Endodermal cell (in vitro differentiated cells): ENCODE results near the gene FAHD1. TPM values are rescaled to one million over a fixed set of nuclear protein-coding genes. Genes with fewer than 3 reads are reported as not detected.

ENCODE experiments used
- DNase-seq: peaks from one replicate; pipeline ENCODE4 v3.0.0-alpha.2; 2017
- H3K27ac ChIP-seq: 2 replicates; pipeline ENCODE4 v1.5.1; 2013; ENCODE audit warnings: mild to moderate bottlenecking, low read depth, low read length, moderate library complexity
- H3K27me3 ChIP-seq: 2 replicates; pipeline ENCODE4 v1.6.1; 2013; ENCODE audit warnings: mild to moderate bottlenecking, low read length, moderate library complexity; ENCODE audit not compliant: insufficient read depth, control insufficient read depth, poor library complexity, severe bottlenecking
- H3K36me3 ChIP-seq: 2 replicates; pipeline ENCODE4 v1.7.0; 2013; ENCODE audit warnings: mild to moderate bottlenecking, low read length, moderate library complexity; ENCODE audit not compliant: control insufficient read depth, insufficient read depth
- H3K4me1 ChIP-seq: one replicate; pipeline ENCODE4 v1.7.0; 2013; ENCODE audit warnings: low read length; ENCODE audit not compliant: control insufficient read depth, insufficient read depth
- H3K4me3 ChIP-seq: 2 replicates; pipeline ENCODE4 v1.5.1; 2013; ENCODE audit warnings: mild to moderate bottlenecking, low read length, moderate library complexity
- H3K9ac ChIP-seq: 2 replicates; pipeline ENCODE4 v1.6.1; 2013; ENCODE audit warnings: mild to moderate bottlenecking, low read length, moderate library complexity; ENCODE audit not compliant: poor library complexity, severe bottlenecking; ENCODE audit errors: extremely low read depth
- H3K9me3 ChIP-seq: 2 replicates; pipeline ENCODE4 v1.6.1; 2013; ENCODE audit warnings: mild to moderate bottlenecking, low read length, moderate library complexity; ENCODE audit not compliant: control insufficient read depth
- H3K27ac Mint-ChIP-seq: 2 replicates; pipeline ENCODE4 v1.8.0; 2020; ENCODE audit warnings: mixed read lengths
- H3K27me3 Mint-ChIP-seq: 2 replicates; pipeline ENCODE4 v1.8.0; 2021; ENCODE audit warnings: mild to moderate bottlenecking, mixed read lengths; ENCODE audit not compliant: insufficient read depth
- H3K36me3 Mint-ChIP-seq: 2 replicates; pipeline ENCODE4 v1.8.0; 2020; ENCODE audit warnings: low read depth, mixed read lengths
- H3K4me1 Mint-ChIP-seq: 2 replicates; pipeline ENCODE4 v1.8.0; 2020; ENCODE audit warnings: mixed read lengths
- H3K4me3 Mint-ChIP-seq: 2 replicates; pipeline ENCODE4 v1.8.0; 2020; ENCODE audit warnings: mild to moderate bottlenecking, moderate library complexity, mixed read lengths
- H3K9me3 Mint-ChIP-seq: 2 replicates; pipeline ENCODE4 v1.8.0; 2020; ENCODE audit warnings: mild to moderate bottlenecking, mixed read lengths
- WGBS, 2 experiments: methylation state at CpG; one replicate each; pipeline versions ENCODE4 v1.1.5 to v1.1.7; 2013; ENCODE audit warnings: missing lambda C conversion rate in 2 of 2, mixed read lengths in 1 of 2; ENCODE audit not compliant: insufficient coverage in 1 of 2, insufficient read length in 1 of 2; 5-methylcytosine and 5-hydroxymethylcytosine counted together
- total RNA-seq, 2 donors: library from RNA; stranded (reverse); fragmentation: NEBNext Ultra II Directional in 1 of 2; extraction: Animal tissue kit (Norgen Biotek cat#: 25700) in 1 of 2; gene quantifications; 2 replicates in 1 of 2; 3 replicates in 1 of 2; pipeline ENCODE4 v1.2.1, GENCODE V29; 2021
- TF ChIP-seq, protein P1 (sequence below): fragments of 200-600 bp; sonication (generic); conservative IDR thresholded peaks from 2 replicates; pipeline ENCODE4 v1.5.0; 2021; ENCODE audit warnings: antibody characterized with exemption, mild to moderate bottlenecking

The FAHD1 gene
- total RNA-seq, 2 donors from 2014 or later, result 16.6 to 16.9 TPM

DNA sequence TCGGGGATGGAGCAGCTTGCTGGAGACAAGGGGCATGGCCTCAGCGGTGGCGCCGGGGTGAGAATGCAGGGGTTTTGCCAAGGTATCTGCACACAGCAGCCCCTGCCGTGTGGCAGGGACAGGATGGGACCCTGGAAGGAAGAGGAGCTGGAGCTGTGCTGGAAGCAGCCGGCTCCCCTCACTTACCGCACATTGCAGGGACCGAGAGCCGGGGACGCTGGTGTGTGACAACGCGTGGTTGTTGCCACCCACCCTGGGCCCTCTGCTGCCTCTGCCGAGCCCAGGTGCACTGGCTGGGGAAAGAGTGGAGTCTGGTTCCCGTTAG lies 41.2 kb upstream of the FAHD1 start:
- TF ChIP-seq, protein P1, sequence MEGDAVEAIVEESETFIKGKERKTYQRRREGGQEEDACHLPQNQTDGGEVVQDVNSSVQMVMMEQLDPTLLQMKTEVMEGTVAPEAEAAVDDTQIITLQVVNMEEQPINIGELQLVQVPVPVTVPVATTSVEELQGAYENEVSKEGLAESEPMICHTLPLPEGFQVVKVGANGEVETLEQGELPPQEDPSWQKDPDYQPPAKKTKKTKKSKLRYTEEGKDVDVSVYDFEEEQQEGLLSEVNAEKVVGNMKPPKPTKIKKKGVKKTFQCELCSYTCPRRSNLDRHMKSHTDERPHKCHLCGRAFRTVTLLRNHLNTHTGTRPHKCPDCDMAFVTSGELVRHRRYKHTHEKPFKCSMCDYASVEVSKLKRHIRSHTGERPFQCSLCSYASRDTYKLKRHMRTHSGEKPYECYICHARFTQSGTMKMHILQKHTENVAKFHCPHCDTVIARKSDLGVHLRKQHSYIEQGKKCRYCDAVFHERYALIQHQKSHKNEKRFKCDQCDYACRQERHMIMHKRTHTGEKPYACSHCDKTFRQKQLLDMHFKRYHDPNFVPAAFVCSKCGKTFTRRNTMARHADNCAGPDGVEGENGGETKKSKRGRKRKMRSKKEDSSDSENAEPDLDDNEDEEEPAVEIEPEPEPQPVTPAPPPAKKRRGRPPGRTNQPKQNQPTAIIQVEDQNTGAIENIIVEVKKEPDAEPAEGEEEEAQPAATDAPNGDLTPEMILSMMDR, result no peak
- WGBS, 2 experiments, result 95 to 100% methylated on average over 8 to 14 of the region's 14 CpGs
- Histone ChIP-seq H3K27me3 (no peaks in the 10 kb centered on the region), H3K9me3 (no peaks in the 10 kb centered on the region), H3K36me3 (peaks cover 8% of the 10 kb centered on the region), H3K27ac (no peak overlapping the region), H3K9ac (no peak overlapping the region), H3K4me1 (peaks cover 7% of the 10 kb centered on the region), H3K4me3 (no peak overlapping the region)
- DNase-seq, result no peak
- H3K27ac Mint-ChIP-seq, result no peak overlapping the region
- H3K36me3 Mint-ChIP-seq, result peaks cover 13% of the 10 kb centered on the region
- peaks cover 10% of the 10 kb centered on the region for H3K4me1 Mint-ChIP-seq
- H3K4me3 Mint-ChIP-seq, result no peak overlapping the region
- H3K27me3 Mint-ChIP-seq, result no peaks in the 10 kb centered on the region
- H3K9me3 Mint-ChIP-seq, result no peaks in the 10 kb centered on the region

DNA sequence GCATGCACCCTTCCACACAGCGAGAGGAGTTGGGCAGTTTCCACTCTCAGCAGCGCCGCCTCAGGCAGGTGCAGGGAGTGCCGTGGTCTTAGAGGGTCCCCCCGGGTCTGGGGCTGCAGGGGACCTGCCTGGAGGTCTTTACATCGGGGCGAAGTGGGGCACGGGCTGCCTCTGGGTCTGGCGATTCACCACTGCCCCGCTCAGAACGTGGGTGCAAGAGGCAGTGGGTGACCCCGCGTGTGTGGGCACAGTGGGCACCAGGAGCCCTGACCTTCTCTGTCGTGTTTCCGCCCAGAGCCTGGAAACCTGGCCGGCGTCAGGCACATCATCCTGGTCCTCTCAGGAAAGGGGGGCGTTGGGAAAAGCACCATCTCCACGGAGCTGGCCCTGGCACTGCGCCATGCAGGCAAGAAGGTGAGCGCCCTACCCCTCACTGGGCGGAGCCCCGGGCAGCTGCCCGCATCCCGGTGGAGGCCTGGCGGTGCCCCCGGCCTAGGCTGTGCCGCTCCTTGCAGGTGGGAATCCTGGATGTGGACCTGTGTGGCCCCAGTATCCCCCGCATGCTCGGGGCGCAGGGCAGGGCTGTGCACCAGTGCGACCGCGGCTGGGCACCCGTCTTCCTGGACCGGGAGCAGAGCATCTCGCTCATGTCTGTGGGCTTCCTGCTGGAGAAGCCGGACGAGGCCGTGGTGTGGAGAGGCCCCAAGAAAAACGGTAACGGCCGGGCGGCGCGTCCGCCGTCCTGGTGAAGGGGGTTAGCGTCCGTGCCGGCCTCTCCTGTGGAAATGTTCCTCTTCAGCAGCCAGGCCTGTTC lies 40.6 kb upstream of the FAHD1 start:
- H3K27ac Mint-ChIP-seq, result no peak overlapping the region
- H3K4me3 Mint-ChIP-seq, result no peak overlapping the region
- H3K4me3 ChIP-seq, result no peak overlapping the region
- H3K4me1 Mint-ChIP-seq, result peaks cover 6% of the 10 kb centered on the region
- H3K27me3 Mint-ChIP-seq, result no peaks in the 10 kb centered on the region
- H3K9me3 Mint-ChIP-seq, result no peaks in the 10 kb centered on the region
- WGBS, 2 experiments, result 93 to 95% methylated on average over 33 to 51 of the region's 51 CpGs
- peaks cover 4% of the 10 kb centered on the region for H3K36me3 ChIP-seq
- H3K9ac ChIP-seq, result no peak overlapping the region
- no peak overlapping the region for H3K27ac ChIP-seq
- H3K27me3 ChIP-seq, result no peaks in the 10 kb centered on the region
- H3K4me1 ChIP-seq, result peaks cover under 1% of the 10 kb centered on the region
- no peaks in the 10 kb centered on the region for H3K9me3 ChIP-seq
- TF ChIP-seq, protein P1, result peak; percentile 32
- H3K36me3 Mint-ChIP-seq, result peaks cover 13% of the 10 kb centered on the region
- peak; percentile 63 for DNase-seq

DNA sequence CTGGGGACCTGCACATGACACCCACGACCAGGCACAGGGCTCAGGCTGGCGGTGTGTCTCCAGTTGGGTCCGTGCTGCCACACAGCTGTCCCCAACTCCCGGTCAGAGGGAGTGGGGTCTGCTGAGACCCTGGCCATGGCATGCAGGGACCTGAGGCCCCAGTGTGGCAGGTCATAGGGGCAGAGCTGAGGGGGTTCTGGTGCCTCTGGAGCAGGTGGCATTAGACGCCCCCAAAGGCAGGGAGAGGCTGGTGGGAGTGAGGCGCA lies 40.0 kb upstream of the FAHD1 start:
- TF ChIP-seq, protein P1, result no peak
- no peak overlapping the region for H3K4me3 ChIP-seq
- DNase-seq, result no peak
- peaks cover 4% of the 10 kb centered on the region for H3K36me3 ChIP-seq
- no peaks in the 10 kb centered on the region for H3K9me3 ChIP-seq
- no peak overlapping the region for H3K27ac ChIP-seq
- Mint-ChIP-seq H3K36me3 (peaks cover 13% of the 10 kb centered on the region), H3K27ac (no peak overlapping the region), H3K4me3 (no peak overlapping the region), H3K27me3 (no peaks in the 10 kb centered on the region), H3K9me3 (no peaks in the 10 kb centered on the region), H3K4me1 (peaks cover 3% of the 10 kb centered on the region)
- H3K9ac ChIP-seq, result no peak overlapping the region
- no peaks in the 10 kb centered on the region for H3K4me1 ChIP-seq
- no peaks in the 10 kb centered on the region for H3K27me3 ChIP-seq
- 92 to 98% methylated on average over 5 to 6 of the region's 6 CpGs for WGBS, 2 experiments
